Measurements from ENCODE around the gene A4GALT. TPM values are rescaled to one million over a fixed set of nuclear protein-coding genes. Genes with fewer than 3 reads are reported as not detected.
"Not testable (repeated sequence)": the region's sequence is repeated elsewhere in the genome, so short reads cannot be mapped to it uniquely, and the experiment has no call there.

The A4GALT gene
- total RNA-seq, 1 donor from 2014 or later: 12.7 TPM

DNA sequence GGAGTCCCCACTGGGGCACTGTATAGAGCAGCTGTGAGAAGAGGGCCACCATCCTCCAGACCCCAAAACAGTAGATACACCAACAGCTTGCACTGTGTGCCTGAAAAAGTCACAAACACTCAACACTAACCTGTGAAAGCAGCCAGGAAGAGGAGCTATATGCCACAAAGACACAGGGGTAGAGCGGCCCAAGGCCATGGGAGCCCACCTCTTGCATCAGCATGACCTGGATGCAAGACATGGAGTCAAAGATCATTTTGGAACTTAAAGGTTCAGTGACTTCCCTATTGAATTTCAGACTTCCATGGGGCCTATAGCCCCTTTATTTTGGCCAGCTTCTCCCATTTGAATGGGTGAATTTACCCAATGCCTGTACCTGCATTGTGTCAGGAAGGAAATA is 41.8 kb downstream of the A4GALT start:
- no peak for DNase-seq (ENCODE audit: low read depth)
- H3K36me3 ChIP-seq (ENCODE audit: control insufficient read depth, insufficient read depth, low read length): no peaks in the 10 kb centered on the region
- TF ChIP-seq, protein P1, sequence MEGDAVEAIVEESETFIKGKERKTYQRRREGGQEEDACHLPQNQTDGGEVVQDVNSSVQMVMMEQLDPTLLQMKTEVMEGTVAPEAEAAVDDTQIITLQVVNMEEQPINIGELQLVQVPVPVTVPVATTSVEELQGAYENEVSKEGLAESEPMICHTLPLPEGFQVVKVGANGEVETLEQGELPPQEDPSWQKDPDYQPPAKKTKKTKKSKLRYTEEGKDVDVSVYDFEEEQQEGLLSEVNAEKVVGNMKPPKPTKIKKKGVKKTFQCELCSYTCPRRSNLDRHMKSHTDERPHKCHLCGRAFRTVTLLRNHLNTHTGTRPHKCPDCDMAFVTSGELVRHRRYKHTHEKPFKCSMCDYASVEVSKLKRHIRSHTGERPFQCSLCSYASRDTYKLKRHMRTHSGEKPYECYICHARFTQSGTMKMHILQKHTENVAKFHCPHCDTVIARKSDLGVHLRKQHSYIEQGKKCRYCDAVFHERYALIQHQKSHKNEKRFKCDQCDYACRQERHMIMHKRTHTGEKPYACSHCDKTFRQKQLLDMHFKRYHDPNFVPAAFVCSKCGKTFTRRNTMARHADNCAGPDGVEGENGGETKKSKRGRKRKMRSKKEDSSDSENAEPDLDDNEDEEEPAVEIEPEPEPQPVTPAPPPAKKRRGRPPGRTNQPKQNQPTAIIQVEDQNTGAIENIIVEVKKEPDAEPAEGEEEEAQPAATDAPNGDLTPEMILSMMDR (IDR thresholded peaks at IDR 0.05; ENCODE audit: insufficient read depth, low read length, poor library complexity, severe bottlenecking): no peak
- H3K27me3 ChIP-seq (ENCODE audit: control insufficient read depth, insufficient read depth, low read length): no peaks in the 10 kb centered on the region
- no peak overlapping the region for H3K4me3 ChIP-seq (ENCODE audit: low read depth, low read length)

DNA sequence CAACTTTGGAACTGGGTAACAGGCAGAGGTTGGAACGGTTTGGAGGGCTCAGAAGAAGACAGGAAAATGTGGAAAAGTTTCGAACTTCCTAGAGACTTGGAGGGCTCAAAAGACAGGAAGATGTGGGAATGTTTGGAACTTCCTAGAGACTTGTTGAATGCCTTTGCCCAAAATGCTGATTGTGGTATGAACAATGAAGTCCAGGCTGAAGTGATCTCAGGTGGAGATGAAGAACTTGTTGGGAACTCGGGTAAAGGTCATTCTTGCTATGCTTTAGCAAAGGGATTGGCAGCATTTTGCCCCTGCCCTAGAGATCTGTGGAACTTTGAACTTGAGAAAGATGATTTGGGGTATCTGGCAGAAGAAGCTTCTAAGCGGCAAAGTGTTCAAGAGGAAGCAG is 42.7 kb downstream of the A4GALT start:
- DNase-seq (ENCODE audit: low read depth): not testable (repeated sequence)

GRCh38 chr22:42676059-42676607 is 44.5 kb downstream of the A4GALT start:
- Histone ChIP-seq H3K27me3 (ENCODE audit: control insufficient read depth, insufficient read depth, low read length) (no peaks in the 10 kb centered on the region), H3K4me3 (ENCODE audit: low read depth, low read length) (no peak overlapping the region), H3K36me3 (ENCODE audit: control insufficient read depth, insufficient read depth, low read length) (no peaks in the 10 kb centered on the region)
- TF ChIP-seq, protein P1 (IDR thresholded peaks at IDR 0.05; ENCODE audit: insufficient read depth, low read length, poor library complexity, severe bottlenecking): no peak
- no peak for DNase-seq (ENCODE audit: low read depth)

More for the DNA sequence above, 42.7 kb downstream of the A4GALT start:
- not testable (repeated sequence) for H3K27me3 ChIP-seq (ENCODE audit: control insufficient read depth, insufficient read depth, low read length); H3K4me3 ChIP-seq (ENCODE audit: low read depth, low read length); H3K36me3 ChIP-seq (ENCODE audit: control insufficient read depth, insufficient read depth, low read length)

- no peaks in the 10 kb centered on the region for H3K36me3 ChIP-seq (ENCODE audit: control insufficient read depth, insufficient read depth, low read length)
- TF ChIP-seq, protein P1 (IDR thresholded peaks at IDR 0.05; ENCODE audit: insufficient read depth, low read length, poor library complexity, severe bottlenecking): no peak
- H3K27me3 ChIP-seq (ENCODE audit: control insufficient read depth, insufficient read depth, low read length): no peaks in the 10 kb centered on the region
- no peak overlapping the region for H3K4me3 ChIP-seq (ENCODE audit: low read depth, low read length)
- DNase-seq (ENCODE audit: low read depth): no peak
Observed at GRCh38 chr22:42673898-42674401, 46.7 kb downstream of the A4GALT start.

- not testable (repeated sequence) for H3K36me3 ChIP-seq (ENCODE audit: control insufficient read depth, insufficient read depth, low read length); H3K27me3 ChIP-seq (ENCODE audit: control insufficient read depth, insufficient read depth, low read length); H3K4me3 ChIP-seq (ENCODE audit: low read depth, low read length); DNase-seq (ENCODE audit: low read depth)
Observed at GRCh38 chr22:42673071-42673470, 47.6 kb downstream of the A4GALT start.

GRCh38 chr22:42670921-42671709 is 49.6 kb downstream of the A4GALT start:
- no peaks in the 10 kb centered on the region for H3K36me3 ChIP-seq (ENCODE audit: control insufficient read depth, insufficient read depth, low read length)
- DNase-seq (ENCODE audit: low read depth): no peak
- H3K4me3 ChIP-seq (ENCODE audit: low read depth, low read length): no peak overlapping the region
- no peaks in the 10 kb centered on the region for H3K27me3 ChIP-seq (ENCODE audit: control insufficient read depth, insufficient read depth, low read length)
- TF ChIP-seq, protein P1 (IDR thresholded peaks at IDR 0.05; ENCODE audit: insufficient read depth, low read length, poor library complexity, severe bottlenecking): no peak
